A673 (cell line): Measurements from ENCODE around the gene VPS50. TPM values are rescaled to one million over a fixed set of nuclear protein-coding genes. Genes with fewer than 3 reads are reported as not detected.

Experiments used
- BruUV-seq: library from RNA; stranded (reverse); fragments of 400-500 nt; replicated peaks from 2 replicates; lab custom pipeline; 2021; lab: Mats Ljungman, UMichigan
- CTCF ChIA-PET: fragments of 300-600 bp; sonication (Branson Sonifier 250); formaldehyde crosslinking; loops from one replicate; lab custom pipeline; 2022; ENCODE audit warnings: antibody characterized with exemption; lab: Charles Lee
- POLR2A ChIA-PET: fragments of 300-600 bp; sonication (Branson Sonifier 250); formaldehyde crosslinking; loops from one replicate; lab custom pipeline; 2022; ENCODE audit warnings: antibody characterized with exemption; ENCODE audit not compliant: low non-redundant PET; lab: Charles Lee
- DNase-seq: peaks from one replicate; pipeline ENCODE4 v3.0.0-alpha.2; 2015; ENCODE audit warnings: low spot score
- H3K27ac ChIP-seq: fragments of 200-600 bp; sonication (generic); 2 replicates; pipeline ENCODE4 v1.5.1; 2016; ENCODE audit warnings: mixed run types, low read depth, mild to moderate bottlenecking, mixed read lengths, antibody characterized with exemption, low read length; ENCODE audit not compliant: poor library complexity, severe bottlenecking
- H3K27me3 ChIP-seq: fragments of 200-600 bp; sonication (generic); replicated peaks from 2 replicates; pipeline ENCODE4 v1.6.1; 2017; ENCODE audit warnings: mixed run types, low read depth, mild to moderate bottlenecking, mixed read lengths, antibody characterized with exemption, low read length; ENCODE audit not compliant: insufficient read depth, poor library complexity
- H3K36me3 ChIP-seq: fragments of 200-600 bp; sonication (generic); 2 replicates; pipeline ENCODE4 v1.6.1; 2016; ENCODE audit warnings: mixed run types, mild to moderate bottlenecking, mixed read lengths, antibody characterized with exemption, low read length; ENCODE audit not compliant: insufficient read depth, poor library complexity, severe bottlenecking
- H3K4me1 ChIP-seq: fragments of 200-600 bp; sonication (generic); 2 replicates; pipeline ENCODE4 v1.6.1; 2017; ENCODE audit warnings: mixed run types, mild to moderate bottlenecking, mixed read lengths, antibody characterized with exemption, low read length; ENCODE audit not compliant: insufficient read depth, poor library complexity, severe bottlenecking
- H3K4me3 ChIP-seq: fragments of 200-600 bp; sonication (generic); 2 replicates; pipeline ENCODE4 v1.5.1; 2016; ENCODE audit warnings: low read depth, mixed run types, mild to moderate bottlenecking, mixed read lengths, low read length; ENCODE audit not compliant: poor library complexity, severe bottlenecking
- H3K9me3 ChIP-seq: fragments of 200-600 bp; sonication (generic); 2 replicates; pipeline ENCODE4 v1.6.1; 2016; ENCODE audit warnings: mixed run types, low read depth, mild to moderate bottlenecking, mixed read lengths, antibody characterized with exemption, low read length; ENCODE audit not compliant: poor library complexity, severe bottlenecking
- EZH2 ChIP-seq: fragments of 200-600 bp; sonication (generic); IDR thresholded peaks from 2 replicates; pipeline ENCODE4 v1.6.1; 2017; ENCODE audit warnings: borderline replicate concordance, low read depth, mild to moderate bottlenecking, mixed read lengths, antibody characterized with exemption, low read length; ENCODE audit not compliant: poor library complexity, severe bottlenecking
- intact Hi-C: fragments of 100-400 bp; cut with micrococcal nuclease; formaldehyde crosslinking; loops from one replicate; pipeline ENCODE4 v1.10.0; 2022; ENCODE audit not compliant: unreplicated experiment
- total RNA-seq: library from RNA; stranded (reverse); gene quantifications from 2 replicates; pipeline ENCODE4 v1.2.3, GENCODE V29; 2021
- TF ChIP-seq, protein P1 (sequence below): fragments of 300-800, 200-600 bp; sonication (generic); conservative IDR thresholded peaks from 2 replicates; pipeline ENCODE4 v1.5.1; 2017; ENCODE audit warnings: low read depth, mild to moderate bottlenecking, antibody characterized with exemption, low read length, moderate library complexity, mixed read lengths

Gene VPS50
- total RNA-seq, 1 experiment from 2014 or later: 19.0 TPM

DNA sequence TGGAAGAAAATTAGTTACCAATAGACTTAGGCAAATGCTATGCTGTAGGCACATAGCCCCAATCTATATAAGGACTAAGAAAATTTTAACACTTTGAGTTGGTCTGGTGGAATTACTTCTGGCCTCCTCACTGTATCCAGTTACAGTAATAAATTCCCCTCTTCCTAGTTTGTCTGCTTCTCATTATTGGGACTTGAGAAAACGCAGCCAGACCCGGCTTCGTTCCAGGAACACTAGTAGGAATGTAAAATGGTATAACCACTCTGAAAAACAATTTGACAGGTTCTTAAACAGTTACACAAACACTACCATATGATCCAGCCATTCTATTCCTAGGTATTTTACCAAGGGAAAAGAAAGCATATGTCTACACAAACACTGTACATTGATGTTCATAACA is 150.2 kb downstream of the VPS50 start:
- Histone ChIP-seq H3K4me3 (no peak overlapping the region), H3K27me3 (peaks cover 21% of the 10 kb centered on the region), H3K27ac (no peak overlapping the region), H3K4me1 (no peaks in the 10 kb centered on the region), H3K36me3 (no peaks in the 10 kb centered on the region), H3K9me3 (no peaks in the 10 kb centered on the region)
- no peak for DNase-seq
- no TSS peak for BruUV-seq
- intact Hi-C loops: no loop called here
- POLR2A ChIA-PET: no interaction called here
- CTCF ChIA-PET: no interaction called here
- TF ChIP-seq, protein P1, sequence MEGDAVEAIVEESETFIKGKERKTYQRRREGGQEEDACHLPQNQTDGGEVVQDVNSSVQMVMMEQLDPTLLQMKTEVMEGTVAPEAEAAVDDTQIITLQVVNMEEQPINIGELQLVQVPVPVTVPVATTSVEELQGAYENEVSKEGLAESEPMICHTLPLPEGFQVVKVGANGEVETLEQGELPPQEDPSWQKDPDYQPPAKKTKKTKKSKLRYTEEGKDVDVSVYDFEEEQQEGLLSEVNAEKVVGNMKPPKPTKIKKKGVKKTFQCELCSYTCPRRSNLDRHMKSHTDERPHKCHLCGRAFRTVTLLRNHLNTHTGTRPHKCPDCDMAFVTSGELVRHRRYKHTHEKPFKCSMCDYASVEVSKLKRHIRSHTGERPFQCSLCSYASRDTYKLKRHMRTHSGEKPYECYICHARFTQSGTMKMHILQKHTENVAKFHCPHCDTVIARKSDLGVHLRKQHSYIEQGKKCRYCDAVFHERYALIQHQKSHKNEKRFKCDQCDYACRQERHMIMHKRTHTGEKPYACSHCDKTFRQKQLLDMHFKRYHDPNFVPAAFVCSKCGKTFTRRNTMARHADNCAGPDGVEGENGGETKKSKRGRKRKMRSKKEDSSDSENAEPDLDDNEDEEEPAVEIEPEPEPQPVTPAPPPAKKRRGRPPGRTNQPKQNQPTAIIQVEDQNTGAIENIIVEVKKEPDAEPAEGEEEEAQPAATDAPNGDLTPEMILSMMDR: no peak
- no peak for TF ChIP-seq EZH2

- no TSS peak for BruUV-seq
- ChIA-PET CTCF (no interaction called here), POLR2A (no interaction called here)
- Histone ChIP-seq H3K27me3 (peaks cover 44% of the 10 kb centered on the region), H3K4me1 (no peaks in the 10 kb centered on the region), H3K36me3 (no peaks in the 10 kb centered on the region), H3K9me3 (no peaks in the 10 kb centered on the region), H3K27ac (no peak overlapping the region), H3K4me3 (no peak overlapping the region)
- TF ChIP-seq, protein P1: no peak
- TF ChIP-seq EZH2: no peak
- no peak for DNase-seq
- intact Hi-C loops: no loop called here
Observed at GRCh38 chr7:93390660-93391059, 158.5 kb downstream of the VPS50 start.

GRCh38 chr7:93392984-93393383 is 160.8 kb downstream of the VPS50 start:
- Histone ChIP-seq H3K9me3 (no peaks in the 10 kb centered on the region), H3K4me3 (no peak overlapping the region), H3K27me3 (peaks cover 37% of the 10 kb centered on the region), H3K36me3 (no peaks in the 10 kb centered on the region), H3K27ac (no peak overlapping the region), H3K4me1 (no peaks in the 10 kb centered on the region)
- BruUV-seq: no TSS peak
- ChIA-PET CTCF (no interaction called here), POLR2A (no interaction called here)
- no peak for TF ChIP-seq EZH2
- no peak for DNase-seq
- intact Hi-C loops: no loop called here

GRCh38 chr7:93399642-93400041 is 167.5 kb downstream of the VPS50 start:
- no peak overlapping the region for H3K4me3 ChIP-seq
- H3K27me3 ChIP-seq: peaks cover 3% of the 10 kb centered on the region
- POLR2A ChIA-PET: no interaction called here
- no peaks in the 10 kb centered on the region for H3K4me1 ChIP-seq
- BruUV-seq: no TSS peak
- CTCF ChIA-PET: no interaction called here
- TF ChIP-seq, protein P1: no peak
- TF ChIP-seq EZH2: no peak
- DNase-seq: no peak
- no peak overlapping the region for H3K27ac ChIP-seq
- H3K36me3 ChIP-seq: no peaks in the 10 kb centered on the region
- intact Hi-C loops: no loop called here
- no peaks in the 10 kb centered on the region for H3K9me3 ChIP-seq
